Activated naive CD8-positive, alpha-beta T cell (primary cell): ENCODE measurements around the gene PHKB.

Experiments used
- H3K27ac Mint-ChIP-seq: one replicate; pipeline ENCODE4 v1.8.0; 2021; ENCODE audit warnings: mixed read lengths
- H3K27me3 Mint-ChIP-seq: one replicate; pipeline ENCODE4 v1.8.0; 2021; ENCODE audit warnings: mixed read lengths
- H3K36me3 Mint-ChIP-seq: one replicate; pipeline ENCODE4 v1.8.0; 2021; ENCODE audit warnings: mixed read lengths
- H3K4me1 Mint-ChIP-seq: one replicate; pipeline ENCODE4 v1.8.0; 2021; ENCODE audit warnings: low read depth, mixed read lengths
- H3K4me3 Mint-ChIP-seq: one replicate; pipeline ENCODE4 v1.8.0; 2021; ENCODE audit warnings: mild to moderate bottlenecking, mixed read lengths
- H3K9me3 Mint-ChIP-seq: one replicate; pipeline ENCODE4 v1.8.0; 2021; ENCODE audit warnings: low read depth, mixed read lengths

Gene PHKB

DNA sequence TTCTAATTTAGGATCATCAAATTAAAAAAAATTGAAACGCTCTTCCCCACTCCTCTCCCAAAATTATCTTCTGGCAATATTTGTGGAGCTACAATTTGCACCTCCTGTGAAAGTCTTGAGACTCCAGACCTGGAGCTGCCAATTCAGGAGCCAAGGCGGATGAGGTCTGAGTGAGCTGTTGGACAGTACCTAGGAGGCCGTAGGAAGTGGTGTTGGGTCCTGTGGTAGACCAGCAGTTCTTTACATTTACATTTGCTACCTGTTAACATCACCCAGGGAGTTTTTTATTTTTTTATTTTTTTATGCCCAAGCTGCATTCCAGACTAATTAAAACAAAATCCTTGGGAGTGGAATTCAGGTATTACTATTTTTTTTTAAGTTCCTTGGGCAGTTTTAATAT, 271.0 kb downstream of the PHKB start:
- no peak overlapping the region for H3K27ac Mint-ChIP-seq
- no peaks in the 10 kb centered on the region for H3K36me3 Mint-ChIP-seq
- H3K4me3 Mint-ChIP-seq: no peak overlapping the region
- H3K4me1 Mint-ChIP-seq: peaks cover 3% of the 10 kb centered on the region
- no peaks in the 10 kb centered on the region for H3K9me3 Mint-ChIP-seq
- peaks cover 3% of the 10 kb centered on the region for H3K27me3 Mint-ChIP-seq

DNA sequence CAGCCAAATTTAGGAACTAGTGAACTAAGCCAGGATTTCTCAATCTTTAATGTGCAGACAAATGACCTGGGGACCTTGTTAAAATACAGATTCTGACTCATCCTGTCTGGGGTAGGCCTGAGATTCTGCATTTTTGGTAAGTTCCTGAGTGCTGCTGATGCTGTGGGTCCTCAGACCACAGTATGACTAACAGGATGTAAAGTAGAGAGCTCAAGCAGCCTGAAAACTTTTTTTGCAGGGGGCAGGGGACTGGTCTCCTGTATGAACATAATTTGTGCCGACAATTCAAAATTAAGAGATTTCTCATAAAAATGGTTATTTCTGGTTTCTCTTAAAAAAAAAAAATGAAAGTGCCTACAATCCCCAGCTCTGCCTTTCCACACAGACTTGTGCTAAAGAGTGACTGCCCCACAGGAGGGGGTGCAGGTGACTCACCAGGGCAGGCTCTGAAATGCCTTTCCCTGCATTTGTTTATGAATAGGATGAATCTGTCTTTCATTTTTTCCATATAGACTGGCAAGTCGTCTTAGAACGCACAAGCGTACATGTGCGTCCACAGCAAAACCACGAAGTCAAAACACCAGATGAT, 271.5 kb downstream of the PHKB start:
- Mint-ChIP-seq H3K27me3 (peaks cover 3% of the 10 kb centered on the region), H3K4me3 (no peak overlapping the region), H3K36me3 (no peaks in the 10 kb centered on the region), H3K9me3 (no peaks in the 10 kb centered on the region), H3K27ac (peak overlapping the region; percentile 22), H3K4me1 (peaks cover 3% of the 10 kb centered on the region)

DNA sequence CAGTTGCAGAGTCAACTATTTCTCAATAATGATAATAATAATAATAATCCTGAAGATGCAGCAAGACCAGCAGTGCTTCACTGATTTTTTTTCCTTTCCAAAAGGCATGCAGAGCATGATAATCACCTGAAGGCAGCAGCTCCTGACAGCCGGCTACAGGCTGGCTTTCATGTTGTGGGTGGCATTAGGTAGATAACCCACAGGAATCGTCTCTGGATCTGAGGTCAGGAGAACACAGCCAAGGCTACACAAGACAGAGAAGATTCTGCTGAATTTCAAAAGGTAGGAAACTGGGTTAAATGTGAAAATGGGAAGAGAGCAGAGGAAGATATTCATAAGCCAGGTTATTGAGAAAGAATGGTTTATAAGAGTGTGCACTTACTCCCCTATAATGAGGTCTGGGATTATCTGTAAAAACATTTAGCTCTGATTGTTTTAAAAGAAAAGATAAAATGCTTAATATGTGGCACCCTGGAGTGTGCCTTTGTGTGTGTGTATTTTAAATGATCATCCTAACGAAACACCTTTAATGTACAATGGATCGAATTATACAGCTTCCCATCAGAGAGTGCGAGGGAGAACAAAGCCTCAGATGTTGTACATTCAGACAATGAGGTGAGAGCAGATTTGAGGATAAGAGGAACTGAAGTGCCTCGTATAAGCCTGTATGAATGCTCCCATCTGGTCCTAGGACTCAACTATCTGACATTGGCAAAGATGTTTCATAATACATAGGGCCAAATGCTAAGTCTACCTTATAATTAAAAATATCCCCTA, 273.1 kb downstream of the PHKB start:
- H3K4me3 Mint-ChIP-seq: no peak overlapping the region
- peaks cover 3% of the 10 kb centered on the region for H3K27me3 Mint-ChIP-seq

DNA sequence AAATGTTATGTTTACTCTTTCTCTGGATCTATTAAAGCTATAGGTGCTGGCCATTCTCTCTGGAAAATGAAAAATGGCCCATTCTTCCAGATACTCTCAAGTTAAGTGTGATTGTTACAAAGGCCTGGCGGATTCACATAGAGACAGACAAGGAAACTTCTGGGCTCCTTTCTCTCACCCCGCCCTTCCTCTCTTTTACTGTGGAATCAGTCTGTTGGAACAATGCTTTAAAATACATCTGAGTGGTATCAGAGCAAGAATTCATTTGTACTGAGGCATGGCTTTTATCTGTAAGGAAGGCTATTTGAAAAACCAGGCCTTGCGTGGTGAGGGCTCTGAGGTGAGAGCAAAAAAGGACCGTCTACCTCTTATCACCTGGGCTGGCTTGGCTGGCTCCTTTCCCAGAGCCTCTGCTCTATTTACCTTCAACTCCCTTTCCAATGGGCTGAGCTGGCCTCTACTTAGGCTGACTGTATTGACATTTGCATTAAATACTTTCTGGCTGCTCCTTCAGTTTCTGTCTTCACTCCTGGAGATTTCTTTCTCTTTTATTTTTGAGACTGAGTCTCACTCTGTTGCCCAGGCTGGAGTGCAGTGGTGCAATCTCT, 274.0 kb downstream of the PHKB start:
- no peak overlapping the region for H3K4me3 Mint-ChIP-seq
- peaks cover 3% of the 10 kb centered on the region for H3K27me3 Mint-ChIP-seq
- H3K9me3 Mint-ChIP-seq: peaks cover 4% of the 10 kb centered on the region
- peaks cover 3% of the 10 kb centered on the region for H3K4me1 Mint-ChIP-seq
- peaks cover 5% of the 10 kb centered on the region for H3K36me3 Mint-ChIP-seq
- H3K27ac Mint-ChIP-seq: no peak overlapping the region

More for the DNA sequence above, 273.1 kb downstream of the PHKB start:
- H3K36me3 Mint-ChIP-seq: peaks cover 5% of the 10 kb centered on the region
- no peak overlapping the region for H3K27ac Mint-ChIP-seq
- peaks cover 3% of the 10 kb centered on the region for H3K4me1 Mint-ChIP-seq
- H3K9me3 Mint-ChIP-seq: peaks cover 4% of the 10 kb centered on the region

DNA sequence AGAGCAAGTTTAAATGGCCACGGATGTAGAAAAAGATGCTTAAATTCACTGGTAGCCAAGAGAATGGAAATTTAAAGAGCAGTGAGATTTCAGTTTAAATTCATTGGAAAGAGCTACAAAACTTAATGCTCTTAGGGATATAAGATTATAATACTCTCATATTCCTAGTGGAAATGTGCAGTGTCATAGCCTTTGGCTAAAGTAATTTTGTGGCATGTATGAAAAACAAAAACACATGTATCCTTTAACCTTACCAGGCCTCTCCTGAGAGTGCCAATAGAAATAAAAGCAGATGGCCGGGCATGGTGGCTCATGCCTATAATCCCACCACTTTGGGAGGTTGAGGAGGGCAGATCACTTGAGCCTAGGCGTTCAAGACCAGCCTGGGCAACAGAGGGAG, 289.2 kb downstream of the PHKB start:
- H3K4me3 Mint-ChIP-seq: no peak overlapping the region
- no peaks in the 10 kb centered on the region for H3K9me3 Mint-ChIP-seq
- H3K27ac Mint-ChIP-seq: no peak overlapping the region
- H3K36me3 Mint-ChIP-seq: no peaks in the 10 kb centered on the region
- H3K4me1 Mint-ChIP-seq: no peaks in the 10 kb centered on the region
- peaks cover 11% of the 10 kb centered on the region for H3K27me3 Mint-ChIP-seq
